ENCODE results near the gene NRXN3.

NRXN3 gene

GRCh38 chr14:79453276-79453675 is 1283.1 kb downstream of the NRXN3 start:
- DNase-seq, result no peak

- no peak for DNase-seq
Observed at GRCh38 chr14:79464468-79464867, 1294.3 kb downstream of the NRXN3 start.

GRCh38 chr14:79465651-79466050 is 1295.5 kb downstream of the NRXN3 start:
- no peak for DNase-seq

GRCh38 chr14:79466938-79467527 is 1296.9 kb downstream of the NRXN3 start:
- no peak for DNase-seq

GRCh38 chr14:79467835-79468234 is 1297.7 kb downstream of the NRXN3 start:
- DNase-seq, result no peak

- no peak for DNase-seq
Observed at GRCh38 chr14:79468486-79468885, 1298.3 kb downstream of the NRXN3 start.

- no peak for DNase-seq
Observed at GRCh38 chr14:79473651-79474050, 1303.5 kb downstream of the NRXN3 start.

- no peak for DNase-seq
Observed at GRCh38 chr14:79475887-79476532, 1305.8 kb downstream of the NRXN3 start.

GRCh38 chr14:79476552-79476951 is 1306.4 kb downstream of the NRXN3 start:
- DNase-seq, result no peak

- DNase-seq, result no peak
Observed at GRCh38 chr14:79480212-79480611, 1310.0 kb downstream of the NRXN3 start.

- DNase-seq, result no peak
Observed at GRCh38 chr14:79482825-79483224, 1312.7 kb downstream of the NRXN3 start.

- DNase-seq, result no peak
Observed at GRCh38 chr14:79483477-79484388, 1313.6 kb downstream of the NRXN3 start.

- no peak for DNase-seq
Observed at GRCh38 chr14:79487632-79488031, 1317.5 kb downstream of the NRXN3 start.

GRCh38 chr14:79491161-79491560 is 1321.0 kb downstream of the NRXN3 start:
- DNase-seq, result no peak

GRCh38 chr14:79493081-79493645 is 1323.0 kb downstream of the NRXN3 start:
- no peak for DNase-seq

- no peak for DNase-seq
Observed at GRCh38 chr14:79496701-79497100, 1326.5 kb downstream of the NRXN3 start.

- DNase-seq, result no peak
Observed at GRCh38 chr14:79500489-79500888, 1330.3 kb downstream of the NRXN3 start.

- no peak for DNase-seq
Observed at GRCh38 chr14:79502136-79502750, 1332.1 kb downstream of the NRXN3 start.

GRCh38 chr14:79502751-79503148 is 1332.6 kb downstream of the NRXN3 start:
- DNase-seq, result no peak

GRCh38 chr14:79510659-79511058 is 1340.5 kb downstream of the NRXN3 start:
- DNase-seq, result no peak

- no peak for DNase-seq
Observed at GRCh38 chr14:79511146-79511545, 1341.0 kb downstream of the NRXN3 start.

GRCh38 chr14:79513446-79513845 is 1343.3 kb downstream of the NRXN3 start:
- no peak for DNase-seq

GRCh38 chr14:79514700-79515099 is 1344.5 kb downstream of the NRXN3 start:
- DNase-seq, result no peak

All from activated CD4-positive, alpha-beta T cell treated with anti-CD3 and anti-CD28 coated beads, Interleukin-2, amount 50 U/mL, for 48 hours (primary cell).